Osteocyte (in vitro differentiated cells): ENCODE data around the gene ABHD11. TPM values are rescaled to one million over a fixed set of nuclear protein-coding genes. Genes with fewer than 3 reads are reported as not detected.
"Not testable (repeated sequence)": the region's sequence is repeated elsewhere in the genome, so short reads cannot be mapped to it uniquely, and the experiment has no call there.

Source experiments
- DNase-seq: peaks from one replicate; pipeline ENCODE4 v3.0.0; 2021; ENCODE audit warnings: mixed read lengths; ENCODE audit not compliant: unreplicated experiment; ENCODE audit errors: extremely low spot score
- H3K27ac Mint-ChIP-seq: one replicate; pipeline ENCODE4 v1.8.0; 2021; ENCODE audit warnings: mild to moderate bottlenecking, mixed read lengths; ENCODE audit not compliant: unreplicated experiment
- H3K27me3 Mint-ChIP-seq: one replicate; pipeline ENCODE4 v1.8.0; 2021; ENCODE audit warnings: mixed read lengths; ENCODE audit not compliant: unreplicated experiment
- H3K36me3 Mint-ChIP-seq: one replicate; pipeline ENCODE4 v1.8.0; 2021; ENCODE audit warnings: mixed read lengths; ENCODE audit not compliant: unreplicated experiment
- H3K4me1 Mint-ChIP-seq: one replicate; pipeline ENCODE4 v1.8.0; 2021; ENCODE audit warnings: mixed read lengths; ENCODE audit not compliant: unreplicated experiment
- H3K4me3 Mint-ChIP-seq: one replicate; pipeline ENCODE4 v1.8.0; 2021; ENCODE audit warnings: mild to moderate bottlenecking, moderate library complexity, mixed read lengths; ENCODE audit not compliant: unreplicated experiment
- H3K9me3 Mint-ChIP-seq: one replicate; pipeline ENCODE4 v1.8.0; 2021; ENCODE audit warnings: mixed read lengths; ENCODE audit not compliant: unreplicated experiment
- CTCF ChIP-seq: fragments of 200-600 bp; sonication (generic); IDR thresholded peaks from 2 replicates; pipeline ENCODE4 v1.5.0; 2021; ENCODE audit warnings: antibody characterized with exemption, mild to moderate bottlenecking, moderate library complexity
- long read RNA-seq: library from polyadenylated mRNA; unstranded; transcript quantifications from one replicate; pipeline ENCODE4 v2.0.0, GENCODE V29; 2021
- total RNA-seq: library from RNA; stranded (reverse); gene quantifications from 2 replicates; pipeline ENCODE4 v1.2.1, GENCODE V29; 2021

Gene ABHD11
- 14.0 and 17.4 TPM in 2 replicates for total RNA-seq
- long read RNA-seq, transcript ABHD11-201 (6 exons, 1,483 nt): major isoform, 6 of 9 reads
- long read RNA-seq, partial matches to known transcripts: 0 of 9 reads
- long read RNA-seq, other reads (novel, unspliced or antisense): 2 of 9 reads

GRCh38 chr7:73738612-73739386 is at the start of gene ABHD11:
TSS of gene ABHD11 (minus strand) at chr7:73738802. CDS start at chr7:73738770, 32 bp downstream.
- no peak for TF ChIP-seq CTCF
- Mint-ChIP-seq H3K36me3 (peaks cover 3% of the 10 kb centered on the region), H3K4me1 (peaks cover 38% of the 10 kb centered on the region)

DNA sequence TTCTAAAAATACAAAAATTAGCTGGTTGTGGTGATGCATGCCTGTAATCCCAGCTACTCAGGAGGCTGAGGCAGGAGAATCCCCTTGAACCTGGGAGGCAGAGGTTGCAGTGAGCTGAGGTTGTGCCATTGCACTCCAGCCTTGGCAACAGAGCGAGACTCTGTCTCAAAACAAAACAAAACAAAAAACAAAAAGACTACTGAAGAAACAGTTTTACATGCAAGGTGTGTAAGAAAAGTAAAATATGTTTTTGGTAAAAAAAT is 49.1 kb upstream of the ABHD11 start:
- H3K36me3 Mint-ChIP-seq, H3K27me3 Mint-ChIP-seq, H3K9me3 Mint-ChIP-seq, DNase-seq, H3K4me1 Mint-ChIP-seq, H3K27ac Mint-ChIP-seq, H3K4me3 Mint-ChIP-seq: not testable (repeated sequence)

More at GRCh38 chr7:73738612-73739386, at the start of gene ABHD11:
- H3K4me3 Mint-ChIP-seq: peak within 1 kb of the TSS; percentile 94
- peak; percentile 99 for DNase-seq
- no peaks in the 10 kb centered on the region for H3K27me3 Mint-ChIP-seq
- peak within 1 kb of the TSS; percentile 93 for H3K27ac Mint-ChIP-seq
- no peaks in the 10 kb centered on the region for H3K9me3 Mint-ChIP-seq

GRCh38 chr7:73786588-73786987 is 48.0 kb upstream of the ABHD11 start:
- Mint-ChIP-seq H3K4me1 (no peaks in the 10 kb centered on the region), H3K36me3 (no peaks in the 10 kb centered on the region), H3K9me3 (no peaks in the 10 kb centered on the region), H3K4me3 (no peak overlapping the region), H3K27me3 (peaks cover 6% of the 10 kb centered on the region), H3K27ac (no peak overlapping the region)
- no peak for DNase-seq
- TF ChIP-seq CTCF: no peak

DNA sequence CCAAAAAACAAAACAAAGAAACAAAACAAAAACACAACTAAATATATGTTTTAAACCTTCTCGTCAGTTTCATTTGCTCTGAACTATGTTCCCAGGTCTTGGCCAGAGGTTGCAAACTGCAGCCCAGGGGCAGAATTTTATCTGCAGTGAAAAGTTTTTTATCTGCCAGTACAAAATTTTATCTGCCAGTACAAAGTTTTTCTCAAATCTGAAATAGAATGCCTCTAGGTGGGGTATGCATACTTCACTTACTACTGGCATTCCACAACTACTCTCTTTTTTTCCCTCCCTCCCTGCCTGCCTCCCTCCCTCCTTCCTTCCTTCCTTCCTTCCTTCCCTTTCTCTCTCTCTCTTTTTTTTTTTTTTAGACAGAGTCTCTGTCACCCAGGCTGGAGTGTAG is 40.9 kb upstream of the ABHD11 start:
- no peak overlapping the region for H3K4me3 Mint-ChIP-seq
- no peak overlapping the region for H3K27ac Mint-ChIP-seq
- no peak for DNase-seq
- no peaks in the 10 kb centered on the region for H3K36me3 Mint-ChIP-seq
- peaks cover 6% of the 10 kb centered on the region for H3K9me3 Mint-ChIP-seq
- no peaks in the 10 kb centered on the region for H3K27me3 Mint-ChIP-seq
- peaks cover 6% of the 10 kb centered on the region for H3K4me1 Mint-ChIP-seq
- TF ChIP-seq CTCF: peak; percentile 12

DNA sequence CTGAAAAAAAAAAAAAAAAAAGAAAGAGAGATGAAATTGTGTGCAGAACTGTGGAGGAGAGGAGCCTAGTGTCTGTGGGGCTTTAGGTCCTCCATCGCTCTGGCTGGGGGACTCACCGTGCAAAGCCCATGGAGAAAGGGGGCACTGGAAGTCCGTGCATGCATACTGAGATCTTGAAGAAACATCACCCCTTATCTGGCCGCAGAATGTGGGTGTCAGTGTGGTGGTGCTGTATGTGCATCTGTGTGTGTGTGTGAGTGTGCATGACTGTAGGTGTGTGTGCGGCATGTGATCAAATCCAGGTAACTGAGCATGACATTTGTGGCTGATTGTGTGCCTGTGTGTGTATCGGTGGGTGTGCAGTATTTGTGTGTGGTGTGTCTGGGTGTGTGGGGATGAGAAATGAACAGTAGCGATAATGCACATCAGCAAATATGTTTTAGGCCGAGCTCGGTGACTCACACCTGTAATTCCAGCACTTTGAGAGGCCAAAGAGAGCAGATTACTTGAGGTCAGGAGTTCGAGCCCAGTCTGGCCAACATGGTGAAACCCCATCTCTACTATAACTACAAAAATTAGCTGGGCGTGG is 40.3 kb upstream of the ABHD11 start:
- no peak overlapping the region for H3K27ac Mint-ChIP-seq
- no peak for TF ChIP-seq CTCF
- no peak overlapping the region for H3K4me3 Mint-ChIP-seq
- DNase-seq: no peak
- peaks cover 6% of the 10 kb centered on the region for H3K4me1 Mint-ChIP-seq
- no peaks in the 10 kb centered on the region for H3K27me3 Mint-ChIP-seq
- peaks cover 6% of the 10 kb centered on the region for H3K9me3 Mint-ChIP-seq
- no peaks in the 10 kb centered on the region for H3K36me3 Mint-ChIP-seq
